Measurements from ENCODE around the gene AFF4. TPM values are rescaled to one million over a fixed set of nuclear protein-coding genes. Genes with fewer than 3 reads are reported as not detected.

AFF4 gene
- total RNA-seq, 1 experiment from 2014 or later, result 38.6 TPM

GRCh38 chr5:132848270-132848669, 115.2 kb downstream of the AFF4 start:
- POLR2A ChIA-PET, result no interaction called here

More at GRCh38 chr5:132848270-132848669, 115.2 kb downstream of the AFF4 start:
- intact Hi-C loops (cut with micrococcal nuclease), result no loop called here
- Histone ChIP-seq H3K27me3 (ENCODE audit: insufficient read depth, low read length) (no peaks in the 10 kb centered on the region), H3K79me2 (ENCODE audit: insufficient read depth, low read length) (no peaks in the 10 kb centered on the region), H3K9me2 (ENCODE audit: insufficient read depth) (no peaks in the 10 kb centered on the region), H3K27ac (ENCODE audit: low read depth, low read length) (no peak overlapping the region), H3K9ac (ENCODE audit: low read length) (no peak overlapping the region), H3K4me3 (replicated peaks in 1 of 2; ENCODE audit: low read depth in 1 of 2, low read length in 2 of 2) (no peak overlapping the region), H4K20me1 (ENCODE audit: insufficient read depth) (no peaks in the 10 kb centered on the region), H3K9me3 (ENCODE audit: control insufficient read depth in 1 of 2, insufficient read depth in 1 of 2, low read depth in 1 of 2, low read length in 2 of 2) (no peaks in the 10 kb centered on the region), H3K36me3 (ENCODE audit: control insufficient read depth in 1 of 2, insufficient read depth in 2 of 2, low read length in 2 of 2) (no peaks in the 10 kb centered on the region), H2AFZ (ENCODE audit: low read depth, low read length, poor library complexity, severe bottlenecking) (no peak overlapping the region), H3K4me2 (ENCODE audit: low read length) (no peak overlapping the region), H3K4me1 (ENCODE audit: control insufficient read depth in 1 of 2, insufficient read depth in 2 of 2, low read length in 2 of 2) (no peaks in the 10 kb centered on the region)
- RAD21 ChIA-PET (ENCODE audit: low non-redundant PET in 1 of 2, low total read pairs in 2 of 2, uncharacterized antibody in 2 of 2, unreplicated experiment in 2 of 2), result no interaction called here
- no peak for ATAC-seq
- CTCF ChIA-PET, result no interaction called here
- BruUV-seq (replicated peaks), result no TSS peak
- TF ChIP-seq EZH2 (IDR thresholded peaks at IDR 0.05) (no peak), FOSL1 (IDR thresholded peaks at IDR 0.05; ENCODE audit: low read depth) (no peak), YY1 (IDR thresholded peaks at IDR 0.05; ENCODE audit: extremely low read depth, insufficient replicate concordance, low read depth, low read length) (no peak), JUND (IDR thresholded peaks at IDR 0.05) (no peak), POLR2AphosphoS5 (IDR thresholded peaks at IDR 0.05; ENCODE audit: low read depth, low read length) (no peak), ZNF274 (IDR thresholded peaks at IDR 0.05; ENCODE audit: low read depth, low read length) (no peak), TCF7L2 (IDR thresholded peaks at IDR 0.05; ENCODE audit: borderline replicate concordance, extremely low read depth, insufficient read depth, insufficient read length) (no peak), ZBTB33 (IDR thresholded peaks at IDR 0.05; ENCODE audit: extremely low read depth, insufficient replicate concordance, low read length) (no peak), MAX (IDR thresholded peaks at IDR 0.05) (no peak), ATF3 (IDR thresholded peaks at IDR 0.05) (no peak), CTCF (IDR thresholded peaks at IDR 0.05 in 2 of 3, conservative IDR thresholded peaks at IDR 0.05 in 1 of 3; ENCODE audit: borderline replicate concordance in 1 of 3, insufficient read depth in 1 of 3, low read depth in 2 of 3, low read length in 2 of 3) (no peak), CBX3 (IDR thresholded peaks at IDR 0.05; ENCODE audit: low read depth) (no peak), ZFX (IDR thresholded peaks at IDR 0.05) (no peak)
- no peak for DNase-seq (ENCODE audit: low read depth, low spot score)
